22Rv1 (cell line): ENCODE data around the gene STPG2.

Source experiments
- ZFX ChIP-seq: fragments of 450-650 bp; IDR thresholded peaks from 2 replicates; pipeline ENCODE4 v1.6.1; 2017; ENCODE audit warnings: antibody characterized with exemption, borderline replicate concordance
- TF ChIP-seq, protein P1 (sequence below): fragments of 450-650 bp; IDR thresholded peaks from 2 replicates; pipeline ENCODE4 v1.5.1; 2017; ENCODE audit warnings: mild to moderate bottlenecking

DNA sequence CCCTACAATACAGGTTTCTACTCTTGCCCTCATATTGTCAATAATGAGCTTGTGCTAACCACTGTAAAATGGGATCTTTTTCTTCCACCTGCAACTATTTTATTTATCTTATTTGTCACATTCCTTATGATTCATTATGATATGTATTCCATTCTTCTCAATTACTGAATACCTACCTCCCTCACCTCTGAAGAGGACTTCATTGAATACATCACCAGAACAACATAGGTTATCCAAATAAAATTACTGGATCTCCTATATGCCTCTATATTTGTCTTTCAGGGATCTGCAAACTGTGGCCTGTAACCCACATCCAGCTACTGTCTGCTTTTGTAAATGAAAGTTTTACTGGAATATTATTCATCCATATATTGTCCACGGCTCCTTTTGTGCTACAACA, 41.3 kb downstream of the STPG2 start:
- TF ChIP-seq, protein P1, sequence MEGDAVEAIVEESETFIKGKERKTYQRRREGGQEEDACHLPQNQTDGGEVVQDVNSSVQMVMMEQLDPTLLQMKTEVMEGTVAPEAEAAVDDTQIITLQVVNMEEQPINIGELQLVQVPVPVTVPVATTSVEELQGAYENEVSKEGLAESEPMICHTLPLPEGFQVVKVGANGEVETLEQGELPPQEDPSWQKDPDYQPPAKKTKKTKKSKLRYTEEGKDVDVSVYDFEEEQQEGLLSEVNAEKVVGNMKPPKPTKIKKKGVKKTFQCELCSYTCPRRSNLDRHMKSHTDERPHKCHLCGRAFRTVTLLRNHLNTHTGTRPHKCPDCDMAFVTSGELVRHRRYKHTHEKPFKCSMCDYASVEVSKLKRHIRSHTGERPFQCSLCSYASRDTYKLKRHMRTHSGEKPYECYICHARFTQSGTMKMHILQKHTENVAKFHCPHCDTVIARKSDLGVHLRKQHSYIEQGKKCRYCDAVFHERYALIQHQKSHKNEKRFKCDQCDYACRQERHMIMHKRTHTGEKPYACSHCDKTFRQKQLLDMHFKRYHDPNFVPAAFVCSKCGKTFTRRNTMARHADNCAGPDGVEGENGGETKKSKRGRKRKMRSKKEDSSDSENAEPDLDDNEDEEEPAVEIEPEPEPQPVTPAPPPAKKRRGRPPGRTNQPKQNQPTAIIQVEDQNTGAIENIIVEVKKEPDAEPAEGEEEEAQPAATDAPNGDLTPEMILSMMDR = no peak
- TF ChIP-seq ZFX = no peak
